HT-29 (cell line): Measurements from ENCODE around the gene USF3. TPM values are rescaled to one million over a fixed set of nuclear protein-coding genes. Genes with fewer than 3 reads are reported as not detected.
"Not testable (repeated sequence)": the region's sequence is repeated elsewhere in the genome, so short reads cannot be mapped to it uniquely, and the experiment has no call there.

Source experiments
- DNase-seq: peaks from one replicate; pipeline ENCODE4 v3.0.0-alpha.2; 2015; ENCODE audit warnings: low spot score
- total RNA-seq: library from RNA; depleted of rRNA; stranded (reverse); fragments of >200 nt; shearing (Covaris generic); gene quantifications from 2 replicates; pipeline ENCODE4 v1.2.3, GENCODE V29; 2014

The USF3 gene
- total RNA-seq, 1 experiment from 2014 or later = 8.1 TPM

DNA sequence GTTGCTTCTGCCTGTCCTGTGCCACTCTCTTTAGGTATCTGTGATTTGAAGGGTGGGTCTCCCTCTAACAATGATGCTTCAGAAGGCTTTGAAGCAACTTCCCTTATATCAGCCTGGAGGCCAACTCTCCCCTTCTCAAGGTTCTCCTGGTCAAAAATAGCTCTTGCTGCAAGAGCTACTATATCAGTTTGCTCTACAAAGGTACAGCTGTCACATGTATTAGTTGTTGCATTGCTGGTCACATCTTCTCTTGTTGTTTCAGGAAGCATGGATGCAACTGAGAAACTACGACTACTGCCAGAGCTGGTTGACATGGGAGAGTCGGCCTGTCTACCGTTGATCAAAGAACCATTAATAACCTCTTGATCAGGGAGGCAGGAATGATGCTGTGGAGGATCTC is 38.3 kb downstream of the USF3 start:
- no peak for DNase-seq

DNA sequence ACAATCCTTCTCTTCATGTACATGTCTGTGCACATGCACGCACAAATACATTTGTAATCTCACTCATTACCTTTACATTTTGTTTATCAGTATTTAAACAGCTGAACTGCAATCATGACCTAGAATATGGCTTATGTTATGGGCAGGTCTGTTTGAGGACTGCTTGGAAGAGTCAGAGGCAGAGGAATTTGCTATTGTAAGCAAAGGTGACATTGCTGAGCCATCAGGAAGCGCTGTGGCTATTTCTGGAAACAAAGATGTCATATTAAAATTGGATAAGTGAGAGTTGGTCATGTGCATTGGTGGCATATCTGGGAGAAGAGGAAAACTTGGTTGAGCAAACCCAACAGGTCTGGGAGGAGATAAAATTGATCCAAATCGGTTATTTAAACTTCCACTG is 41.6 kb downstream of the USF3 start:
- DNase-seq = no peak

DNA sequence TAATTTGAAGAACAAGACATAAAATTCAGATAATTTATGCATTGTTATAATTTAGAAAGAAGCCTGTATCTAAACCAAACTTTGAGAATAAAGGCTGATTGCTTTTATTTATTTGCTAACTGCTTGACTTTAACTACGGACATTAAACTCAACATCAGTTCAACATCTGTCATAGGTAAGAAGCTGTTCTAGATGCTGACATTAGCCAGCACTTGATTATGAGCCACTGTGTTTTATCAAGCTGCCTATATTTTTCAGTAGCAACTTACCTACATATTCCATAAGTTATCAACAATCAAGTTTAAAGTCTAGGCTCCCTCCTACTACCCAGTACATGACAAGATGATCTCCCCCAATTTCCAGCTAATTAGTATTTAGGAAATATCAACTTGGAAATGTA is 42.1 kb downstream of the USF3 start:
- DNase-seq = no peak

DNA sequence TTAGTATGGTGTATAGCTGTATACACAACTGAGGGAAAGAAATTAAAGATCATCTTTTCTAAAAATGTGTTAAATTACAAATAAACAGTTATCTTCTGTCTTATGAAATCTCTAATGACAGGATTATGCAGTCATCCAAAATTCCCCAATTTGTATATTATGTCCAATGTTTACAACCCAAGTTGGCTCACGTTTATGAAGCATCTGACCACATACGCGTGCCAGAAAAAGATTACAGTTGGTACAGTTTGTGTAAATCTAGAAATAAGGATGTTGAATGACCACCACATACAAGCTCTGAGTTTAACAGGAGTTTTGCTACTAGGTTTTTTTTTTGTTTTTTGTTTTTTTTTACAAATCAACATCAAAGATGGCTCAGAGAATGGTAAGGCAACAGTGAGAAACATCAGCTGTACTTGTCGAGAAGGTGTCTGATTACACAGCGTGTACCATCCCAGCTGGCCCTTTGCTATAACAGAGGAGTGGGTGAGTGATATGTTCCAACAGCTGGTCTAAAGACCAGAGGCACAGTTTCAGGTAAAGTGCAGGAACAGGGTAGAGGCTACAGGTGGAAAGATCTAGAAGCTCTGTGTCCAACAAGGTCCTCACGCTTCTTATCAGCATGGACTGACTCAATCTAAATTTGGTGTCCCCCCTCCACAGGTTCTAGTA is 47.1 kb downstream of the USF3 start:
- DNase-seq = no peak

DNA sequence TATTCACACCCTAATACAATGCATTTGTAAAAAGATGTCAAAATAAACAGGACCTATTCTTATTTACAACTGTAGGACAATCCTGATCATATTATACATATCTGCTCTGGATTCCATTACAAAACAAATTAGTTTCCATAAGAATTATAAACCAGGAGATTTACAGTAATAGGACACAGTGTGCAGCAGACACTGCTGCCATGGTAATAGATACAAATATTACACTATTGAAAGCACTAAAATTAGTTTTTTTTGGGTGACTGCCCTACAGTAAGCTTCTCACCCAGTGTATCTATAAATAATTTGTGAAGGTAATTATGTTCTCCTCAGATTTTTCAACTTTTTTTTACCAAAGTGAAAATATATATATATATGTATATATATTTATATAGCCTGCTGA is 47.9 kb downstream of the USF3 start:
- DNase-seq = no peak

DNA sequence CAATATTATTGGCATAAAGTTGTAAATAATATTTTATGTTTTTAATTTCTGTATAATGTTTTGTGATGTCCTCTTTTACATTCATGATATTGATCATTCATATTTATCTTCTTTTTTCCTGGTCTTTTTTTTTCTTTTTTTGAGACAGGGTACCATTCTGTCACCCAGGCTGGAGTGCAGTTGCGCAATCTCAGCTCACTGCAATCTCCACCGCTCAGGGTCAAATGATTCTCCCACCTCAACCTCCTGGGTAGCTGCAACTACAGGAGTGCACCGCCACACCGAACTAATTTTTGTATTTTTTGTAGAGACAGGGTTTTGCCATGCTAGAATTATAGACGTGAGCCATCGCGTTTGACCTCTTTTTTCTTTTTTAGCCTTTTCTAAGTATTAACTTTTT is 52.9 kb downstream of the USF3 start:
- no peak for DNase-seq

DNA sequence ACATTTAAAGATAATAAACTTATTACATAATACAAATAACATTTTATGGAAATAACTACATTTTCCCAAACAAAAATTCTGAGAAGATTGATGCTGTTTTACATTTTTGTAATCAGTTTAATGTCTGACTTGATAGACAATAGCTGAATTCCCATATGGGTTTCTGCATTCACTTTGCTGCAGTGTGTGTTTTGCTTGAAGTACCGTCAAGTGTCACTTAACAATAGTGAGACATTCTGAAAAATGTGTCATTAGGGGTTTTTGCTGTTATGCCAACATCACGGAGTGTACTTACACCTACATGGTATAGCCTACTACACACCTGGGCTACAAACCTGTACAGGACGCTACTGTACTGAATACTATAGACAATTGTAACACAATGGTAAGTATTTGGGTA is 57.5 kb downstream of the USF3 start:
- DNase-seq = no peak

DNA sequence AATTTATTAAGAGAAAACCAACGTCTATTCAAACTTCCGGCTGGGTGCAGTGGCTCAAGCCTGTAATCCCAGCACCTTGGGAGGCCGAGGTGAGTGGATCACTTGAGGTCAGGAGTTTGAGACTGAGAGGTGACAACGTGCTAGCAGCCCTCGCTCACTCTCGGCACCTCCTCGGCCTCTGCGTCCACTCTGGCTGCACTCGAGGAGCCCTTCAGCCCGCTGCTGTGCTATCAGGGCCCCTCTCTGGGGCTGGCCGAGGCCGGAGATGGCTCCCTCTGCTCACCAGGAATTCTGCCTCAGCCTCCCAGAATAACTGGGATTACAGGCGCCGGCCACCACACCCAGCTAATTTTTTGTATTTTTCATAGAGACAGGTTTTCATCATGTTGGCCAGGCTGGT is 58.7 kb downstream of the USF3 start:
- no peak for DNase-seq

DNA sequence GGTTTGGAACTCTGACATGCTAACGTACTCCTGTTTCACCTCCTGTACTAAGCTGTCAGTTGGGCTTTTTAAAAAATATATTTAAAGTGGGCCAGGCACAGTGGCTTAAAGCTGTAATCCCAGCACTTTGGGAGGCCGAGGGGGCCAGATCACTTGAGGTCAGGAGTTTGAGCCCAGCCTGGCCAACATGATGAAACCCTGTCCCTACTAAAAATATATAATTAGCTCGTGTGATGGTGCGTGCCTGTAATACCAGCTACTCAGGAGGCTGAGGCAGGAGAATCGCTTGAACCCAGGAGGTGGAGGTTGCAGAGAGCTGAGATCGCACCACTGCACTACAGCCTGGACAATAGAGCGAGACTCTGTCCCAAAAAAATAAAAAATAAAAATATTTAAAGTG is 60.4 kb downstream of the USF3 start:
- not testable (repeated sequence) for DNase-seq

DNA sequence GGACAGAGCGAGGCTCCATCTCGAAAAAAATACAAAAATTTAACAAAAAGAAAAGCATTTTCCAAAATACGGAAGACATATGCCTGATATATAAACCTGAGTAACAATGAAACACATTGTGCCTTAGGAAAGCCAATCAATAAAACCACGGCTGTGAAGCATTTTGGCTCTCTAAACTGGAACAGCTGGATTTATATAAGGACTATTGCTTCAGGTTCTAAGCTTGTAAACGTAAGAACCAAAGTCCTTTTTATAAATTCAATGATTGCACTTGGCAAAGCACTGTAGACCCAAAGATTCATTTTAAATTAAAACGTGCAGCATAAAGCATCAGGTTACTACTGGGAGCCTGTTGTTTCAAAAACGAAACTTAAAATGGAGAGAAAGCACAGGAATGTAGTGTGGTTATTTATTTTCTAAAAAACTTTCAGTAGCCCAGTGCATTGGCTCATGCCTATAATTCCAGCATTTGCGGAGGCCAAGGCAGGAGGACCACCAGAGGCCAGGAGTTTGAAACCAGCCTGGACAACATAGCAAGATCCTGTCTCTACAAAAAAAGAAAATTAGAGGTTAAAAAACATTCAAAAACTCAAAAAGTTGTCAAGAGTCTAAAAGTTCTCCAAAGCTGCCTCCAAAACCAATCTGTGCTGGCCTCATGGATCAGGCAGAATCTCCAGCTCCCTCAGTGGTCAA is 61.5 kb downstream of the USF3 start:
- no peak for DNase-seq

DNA sequence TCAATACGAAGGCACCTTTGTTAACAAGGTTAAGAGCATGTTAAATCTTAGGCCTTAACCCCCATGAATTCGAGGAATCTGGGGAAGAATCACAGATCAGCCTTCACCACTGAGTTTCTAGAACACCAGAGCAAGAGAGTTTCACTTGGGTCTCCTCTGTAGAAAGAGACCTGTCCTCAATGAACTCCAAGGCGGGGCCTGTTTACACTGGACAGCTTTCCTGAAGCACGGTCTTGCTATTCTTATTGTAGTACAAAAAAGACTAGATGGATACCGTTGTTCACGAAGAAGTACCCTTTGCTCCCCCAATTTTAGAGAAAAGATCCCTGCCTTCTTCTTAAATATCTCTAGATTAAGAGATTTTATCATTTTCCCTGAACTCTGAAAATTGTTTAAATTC is 64.9 kb downstream of the USF3 start:
- no peak for DNase-seq

DNA sequence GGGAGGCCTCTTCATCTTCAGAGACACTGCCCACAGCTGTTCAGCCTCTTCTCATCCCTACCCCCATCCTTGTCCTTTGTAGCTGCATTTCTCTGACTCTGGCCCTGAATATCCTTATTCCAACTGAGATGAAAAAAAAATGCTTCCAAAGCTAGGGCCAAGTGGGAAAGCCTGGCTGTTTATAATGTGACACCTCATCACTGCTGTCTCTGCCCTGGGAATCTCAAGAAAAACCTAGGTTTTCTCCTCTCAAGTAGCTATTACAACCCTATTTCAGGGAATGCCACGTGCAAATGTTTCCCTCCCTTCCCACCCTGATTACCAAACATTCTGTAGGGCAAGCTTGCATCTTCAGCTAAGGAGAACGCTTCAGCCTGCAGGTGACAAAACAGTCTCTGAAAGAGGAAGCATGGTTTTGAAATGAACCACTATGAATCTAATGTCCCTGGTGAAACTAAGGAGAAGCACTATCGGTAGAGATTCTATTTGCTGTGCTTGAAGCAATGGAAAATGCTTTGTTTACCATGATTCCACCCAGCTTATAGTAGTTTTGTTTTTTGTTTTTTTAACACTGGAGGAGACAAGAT is 65.4 kb downstream of the USF3 start:
- DNase-seq = no peak

DNA sequence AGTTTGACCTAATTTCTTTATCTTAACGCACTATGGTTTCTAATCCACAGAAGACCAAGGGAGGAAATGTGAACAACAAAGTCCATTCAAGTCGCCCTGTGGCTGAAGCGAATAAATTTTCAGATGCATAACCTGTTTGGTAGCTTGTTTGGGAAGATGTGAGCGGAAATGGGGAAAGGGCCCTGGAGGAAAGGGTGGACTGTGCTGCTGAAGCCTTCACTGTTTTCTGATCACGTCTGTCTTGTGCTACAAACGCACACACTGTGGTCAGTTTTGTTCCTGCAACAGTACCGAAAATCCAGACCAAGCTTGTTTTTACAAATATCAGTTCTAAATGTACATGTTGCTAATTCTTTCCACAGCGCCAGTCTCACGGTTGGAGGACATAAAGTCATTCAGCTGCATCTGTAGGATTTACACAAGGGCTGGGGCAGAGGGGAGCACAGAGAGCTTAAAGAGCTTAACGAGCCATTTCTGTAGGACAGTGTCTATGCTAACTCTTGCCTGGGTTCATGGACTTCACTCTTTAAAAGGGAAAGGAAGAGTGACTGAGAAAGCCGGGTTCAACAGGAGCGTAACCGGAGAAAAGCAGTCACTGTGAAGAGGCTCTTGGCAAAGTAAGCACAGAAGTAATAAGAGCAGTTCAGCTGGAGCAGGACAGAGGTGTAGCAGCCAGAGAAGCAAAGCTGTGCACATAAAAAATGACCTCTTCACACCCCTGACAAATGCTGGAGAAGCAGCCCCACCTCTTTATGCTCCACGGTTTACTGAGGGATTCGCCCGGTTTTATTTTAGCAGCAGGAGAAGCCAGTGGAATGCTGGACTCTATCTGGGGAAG is 66.6 kb downstream of the USF3 start:
- no peak for DNase-seq

DNA sequence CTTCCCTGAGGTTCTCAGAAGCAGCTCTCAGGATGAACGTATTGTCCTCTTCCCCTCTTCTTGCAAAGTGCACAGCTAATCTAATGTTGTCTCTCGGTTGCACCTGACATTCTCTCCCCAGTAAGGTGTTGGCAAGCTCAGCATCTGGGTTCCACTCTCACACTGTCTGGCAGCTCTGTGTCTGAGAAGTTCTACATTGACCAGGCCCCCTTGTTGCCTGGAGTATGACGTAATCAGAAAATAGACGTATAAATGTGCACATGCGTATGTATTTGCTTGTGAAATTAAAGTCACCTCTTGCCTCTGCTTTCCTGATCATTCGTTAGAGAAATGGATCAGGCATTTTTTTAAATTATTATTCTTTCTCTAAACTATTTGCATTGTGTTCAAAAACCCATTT is 67.7 kb downstream of the USF3 start:
- no peak for DNase-seq

DNA sequence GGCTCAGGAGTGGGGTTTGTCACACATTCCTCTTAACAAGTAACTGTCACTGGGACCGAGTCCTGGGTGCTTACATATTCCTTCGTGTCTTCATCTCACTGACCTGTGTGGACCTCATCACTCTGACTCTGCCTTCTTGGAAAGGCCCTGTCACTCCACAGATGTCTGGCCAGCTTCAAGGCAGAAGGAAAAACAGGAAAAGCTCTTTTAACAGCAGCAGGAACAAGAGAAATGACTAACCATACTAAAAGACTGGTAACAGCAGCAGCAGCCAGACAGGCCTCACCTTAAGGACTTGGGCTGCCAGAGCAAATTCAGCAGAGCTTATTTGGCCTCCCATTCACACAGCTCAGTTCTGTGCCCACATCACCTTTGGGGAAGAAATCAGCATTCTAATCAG is 68.1 kb downstream of the USF3 start:
- no peak for DNase-seq

DNA sequence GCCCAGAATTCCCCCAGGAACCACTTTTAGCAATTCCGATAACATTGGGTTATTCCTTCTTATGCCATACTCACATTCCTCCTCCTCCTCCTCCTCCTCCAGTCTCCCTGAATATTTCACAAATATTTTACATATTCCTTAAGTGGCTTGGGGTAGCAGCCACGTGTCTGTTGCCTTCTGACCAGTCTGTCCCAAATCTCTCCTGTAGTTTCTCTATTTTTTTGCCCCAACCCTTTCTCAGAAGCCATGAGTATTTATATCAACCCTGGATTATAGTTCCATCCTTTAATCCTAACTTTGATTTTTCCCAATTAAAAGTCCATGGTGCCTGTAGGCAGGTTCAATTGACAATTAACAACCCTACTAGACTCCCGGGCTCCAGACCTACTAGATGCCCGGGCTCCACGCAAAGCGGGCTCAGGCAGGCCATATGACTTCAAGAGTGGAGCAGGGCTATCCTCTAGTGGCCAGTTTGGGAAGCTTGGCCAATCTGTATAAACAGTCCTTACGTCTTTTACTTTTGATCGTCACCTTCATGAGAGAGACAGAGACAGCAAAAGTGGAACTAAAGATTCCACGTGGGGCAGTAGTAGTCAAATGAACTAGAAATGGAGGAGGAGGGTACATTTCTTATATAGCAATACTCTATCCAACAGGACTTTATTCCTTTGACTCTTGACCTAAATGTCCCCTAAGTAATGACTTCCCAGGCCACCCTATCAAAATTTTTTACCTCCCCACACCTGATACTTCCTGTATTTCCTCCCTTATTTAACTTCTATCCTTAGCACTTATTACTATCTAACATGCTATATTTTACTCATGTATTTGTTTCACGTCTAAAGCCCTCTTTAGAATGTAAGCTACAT is 69.7 kb downstream of the USF3 start:
- peak; percentile 89 for DNase-seq

DNA sequence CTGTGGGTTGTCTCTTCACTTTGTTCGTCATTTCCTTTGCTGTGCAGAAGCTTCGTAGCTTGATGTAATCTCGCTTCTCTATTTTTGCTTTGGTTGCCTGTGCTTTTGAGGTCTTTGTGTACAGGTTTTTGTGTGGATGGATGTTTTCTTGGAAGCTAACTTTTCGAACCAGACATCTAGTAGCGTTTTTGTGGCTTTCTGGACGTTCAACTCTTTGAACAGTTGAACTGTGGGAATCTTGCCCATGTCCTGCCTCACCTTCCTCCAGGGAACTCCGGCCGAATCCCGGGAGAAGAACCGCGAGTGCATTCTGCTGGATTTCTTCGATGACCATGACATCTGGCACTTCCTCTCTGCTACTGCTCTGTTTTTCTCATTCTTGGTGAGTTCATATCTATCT is 70.6 kb downstream of the USF3 start:
- no peak for DNase-seq

DNA sequence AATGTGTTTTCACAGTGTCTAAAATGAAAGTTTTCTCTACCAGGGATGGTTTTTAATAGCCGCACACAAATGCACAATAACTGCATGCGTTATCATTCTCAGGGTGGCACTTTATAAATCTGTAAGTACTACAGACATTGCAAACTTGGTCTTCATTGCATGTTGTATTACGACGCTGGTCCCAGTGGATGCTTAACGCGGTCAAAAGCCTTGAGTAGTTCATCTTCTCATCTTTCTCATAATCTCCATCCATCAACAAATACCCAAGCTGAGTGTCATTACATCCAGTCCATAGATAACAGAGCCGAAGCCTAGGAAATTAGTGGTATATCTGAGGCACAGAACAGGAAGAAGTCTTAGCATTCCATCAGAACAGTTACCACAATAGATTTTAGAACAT is 72.6 kb downstream of the USF3 start:
- no peak for DNase-seq

DNA sequence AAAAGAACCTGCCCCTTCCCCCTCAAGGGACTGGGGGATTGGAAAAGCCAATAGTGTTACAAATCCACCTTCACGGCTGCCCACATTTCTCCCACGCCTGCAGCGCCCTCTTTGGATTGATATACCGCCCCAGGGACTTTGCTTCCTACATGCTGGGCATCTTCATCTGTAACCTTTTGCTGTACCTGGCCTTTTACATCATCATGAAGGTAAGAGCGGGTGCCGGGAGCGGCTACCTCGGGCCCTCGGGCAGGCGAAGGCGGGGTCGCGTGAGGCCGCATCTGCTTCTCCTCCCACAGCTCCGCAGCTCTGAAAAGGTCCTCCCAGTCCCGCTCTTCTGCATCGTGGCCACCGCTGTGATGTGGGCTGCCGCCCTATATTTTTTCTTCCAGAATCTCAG is 73.1 kb downstream of the USF3 start:
- DNase-seq = no peak

DNA sequence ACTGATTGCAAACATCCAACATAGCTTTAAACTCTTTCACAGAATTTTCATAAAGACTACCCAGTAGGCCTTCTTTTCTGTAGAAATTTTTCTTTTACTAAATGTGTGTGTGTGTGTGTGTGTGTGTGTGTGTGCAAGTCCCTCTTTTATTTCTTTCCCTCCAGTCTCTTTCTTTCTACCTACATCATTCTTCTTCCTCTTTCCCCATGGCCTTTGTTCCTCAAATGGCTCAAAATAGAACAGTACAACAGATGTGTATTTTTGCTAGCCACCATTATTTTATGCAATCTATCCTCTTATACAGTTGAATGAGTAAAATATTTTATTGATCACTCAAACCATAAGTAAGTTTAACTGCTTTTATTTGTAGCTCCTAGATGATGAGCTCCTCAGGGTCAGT is 76.4 kb downstream of the USF3 start:
- no peak for DNase-seq

DNA sequence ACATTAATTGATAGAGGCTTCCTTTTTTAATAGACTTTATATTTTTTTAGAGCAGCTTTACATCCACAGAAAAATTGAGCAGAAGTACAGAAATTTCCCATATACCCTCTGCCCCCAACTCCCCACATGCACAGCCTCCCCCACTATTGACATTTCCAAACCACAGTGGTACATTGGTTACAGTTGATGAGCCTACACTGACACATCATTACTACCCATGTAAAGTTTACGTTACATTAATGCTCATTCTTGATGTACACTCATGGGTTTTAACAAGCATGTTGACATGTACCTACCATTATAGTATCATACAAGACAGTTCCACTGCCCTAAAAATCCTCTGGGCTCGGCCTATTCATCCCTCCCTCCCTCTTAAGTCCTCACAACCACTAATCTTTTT is 78.7 kb downstream of the USF3 start:
- no peak for DNase-seq
